ENCODE data around the gene SNRNP27. TPM values are rescaled to one million over a fixed set of nuclear protein-coding genes. Genes with fewer than 3 reads are reported as not detected.

SNRNP27 gene
- total RNA-seq, 2 donors from 2014 or later, result 30.8 to 34.8 TPM

DNA sequence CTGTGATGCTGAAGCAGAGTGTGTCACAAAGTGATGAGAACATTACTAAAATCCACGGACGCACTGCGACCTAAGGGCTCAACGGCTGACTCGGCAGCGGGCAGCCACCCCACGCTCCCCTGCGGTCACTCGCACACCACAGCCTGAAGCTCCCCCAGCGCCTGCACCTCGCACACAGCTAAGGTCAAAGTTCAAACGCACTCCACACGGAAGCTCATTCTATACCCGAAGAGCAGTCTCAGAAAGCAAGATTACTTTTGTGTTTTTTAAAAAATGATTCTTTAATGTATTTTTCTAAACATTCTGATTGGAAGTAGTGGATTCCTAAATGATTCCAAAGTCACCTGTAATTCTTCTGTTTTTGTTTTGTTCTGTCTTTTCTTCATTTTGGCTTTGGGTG is 46.0 kb downstream of the SNRNP27 start:
- intact Hi-C loops (cut with DNase I), result no loop called here
- Histone ChIP-seq H3K9ac (ENCODE audit: low read depth in 2 of 2, low read length in 2 of 2) (no peak overlapping the region), H3K27me3 (no peaks in the 10 kb centered on the region), H3K27ac (no peak overlapping the region), H3K36me3 (peaks cover 19% of the 10 kb centered on the region), H3K4me1 (no peaks in the 10 kb centered on the region), H3K4me3 (no peak overlapping the region), H3K9me3 (no peaks in the 10 kb centered on the region)
- DNase-seq, result peak; percentile 45
- TF ChIP-seq, protein P1, sequence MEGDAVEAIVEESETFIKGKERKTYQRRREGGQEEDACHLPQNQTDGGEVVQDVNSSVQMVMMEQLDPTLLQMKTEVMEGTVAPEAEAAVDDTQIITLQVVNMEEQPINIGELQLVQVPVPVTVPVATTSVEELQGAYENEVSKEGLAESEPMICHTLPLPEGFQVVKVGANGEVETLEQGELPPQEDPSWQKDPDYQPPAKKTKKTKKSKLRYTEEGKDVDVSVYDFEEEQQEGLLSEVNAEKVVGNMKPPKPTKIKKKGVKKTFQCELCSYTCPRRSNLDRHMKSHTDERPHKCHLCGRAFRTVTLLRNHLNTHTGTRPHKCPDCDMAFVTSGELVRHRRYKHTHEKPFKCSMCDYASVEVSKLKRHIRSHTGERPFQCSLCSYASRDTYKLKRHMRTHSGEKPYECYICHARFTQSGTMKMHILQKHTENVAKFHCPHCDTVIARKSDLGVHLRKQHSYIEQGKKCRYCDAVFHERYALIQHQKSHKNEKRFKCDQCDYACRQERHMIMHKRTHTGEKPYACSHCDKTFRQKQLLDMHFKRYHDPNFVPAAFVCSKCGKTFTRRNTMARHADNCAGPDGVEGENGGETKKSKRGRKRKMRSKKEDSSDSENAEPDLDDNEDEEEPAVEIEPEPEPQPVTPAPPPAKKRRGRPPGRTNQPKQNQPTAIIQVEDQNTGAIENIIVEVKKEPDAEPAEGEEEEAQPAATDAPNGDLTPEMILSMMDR (IDR thresholded peaks at IDR 0.05), result no peak

DNA sequence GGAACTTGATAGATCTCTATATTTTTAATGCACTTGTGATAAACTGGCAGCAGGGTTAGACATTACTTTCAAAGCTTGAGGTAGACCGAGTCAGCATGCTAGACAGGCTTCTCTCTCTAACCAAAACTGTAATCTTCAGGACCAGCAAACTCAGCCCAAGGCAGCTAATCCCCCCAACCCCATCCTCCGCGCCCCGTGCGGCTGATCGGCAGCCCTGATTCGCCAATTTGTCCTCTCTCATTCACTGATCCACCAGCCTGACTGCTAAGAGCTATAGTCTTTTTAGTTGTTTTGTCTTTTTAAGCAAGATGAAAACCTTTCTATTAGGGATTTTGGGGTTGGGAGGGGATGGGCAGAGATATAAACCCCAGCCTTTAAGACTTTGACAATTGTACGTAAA is 46.9 kb downstream of the SNRNP27 start:
- H3K4me3 ChIP-seq, result no peak overlapping the region
- no peak overlapping the region for H3K27ac ChIP-seq
- no peaks in the 10 kb centered on the region for H3K27me3 ChIP-seq
- intact Hi-C loops (cut with DNase I), result no loop called here
- TF ChIP-seq, protein P1 (IDR thresholded peaks at IDR 0.05), result no peak
- no peaks in the 10 kb centered on the region for H3K9me3 ChIP-seq
- DNase-seq, result no peak
- peaks cover 17% of the 10 kb centered on the region for H3K36me3 ChIP-seq
- no peaks in the 10 kb centered on the region for H3K4me1 ChIP-seq
- H3K9ac ChIP-seq (ENCODE audit: low read depth in 2 of 2, low read length in 2 of 2), result no peak overlapping the region

DNA sequence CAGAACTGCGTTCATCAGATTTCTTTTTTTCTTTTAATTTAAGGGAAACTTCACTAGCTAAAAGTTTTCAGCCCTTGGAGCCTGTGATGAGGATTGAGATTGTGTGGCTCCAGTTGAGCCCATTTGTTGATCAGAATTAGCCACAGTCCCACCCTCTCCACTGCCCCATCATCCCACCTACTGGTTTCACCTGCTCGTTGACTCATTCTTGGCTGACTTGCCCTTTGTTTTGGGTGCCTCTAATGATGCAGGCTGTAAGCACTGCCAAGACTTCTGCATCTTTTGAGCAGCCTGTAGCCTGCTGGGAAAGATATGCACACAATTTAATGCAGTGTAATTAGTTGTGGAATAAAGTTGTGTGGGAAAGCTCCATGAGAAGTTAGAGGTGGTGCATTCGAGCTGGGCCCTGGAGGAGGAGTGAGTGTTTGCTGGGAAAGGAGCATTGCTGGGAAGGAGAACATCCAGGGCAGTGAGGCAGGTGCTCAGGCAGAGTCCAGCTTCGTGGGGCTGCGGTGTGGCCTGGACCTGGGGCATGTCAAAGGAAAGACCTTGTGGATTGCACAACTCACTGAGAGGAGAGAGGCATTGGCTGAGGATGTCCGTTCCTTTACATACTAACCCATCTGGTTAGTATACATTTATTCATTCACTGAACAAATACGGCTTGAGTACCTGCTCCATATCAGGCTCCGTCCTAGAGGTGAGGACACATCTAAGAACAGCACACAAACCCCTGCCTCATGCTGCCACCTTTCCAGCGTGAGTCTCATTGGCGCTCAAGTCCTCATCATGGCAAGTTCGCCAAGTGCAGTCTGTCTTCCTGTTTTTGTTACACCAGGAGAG is 49.5 kb downstream of the SNRNP27 start:
- Histone ChIP-seq H3K4me3 (no peak overlapping the region), H3K27me3 (no peaks in the 10 kb centered on the region), H3K9me3 (no peaks in the 10 kb centered on the region), H3K36me3 (no peaks in the 10 kb centered on the region), H3K27ac (no peak overlapping the region), H3K4me1 (peaks cover 5% of the 10 kb centered on the region), H3K9ac (ENCODE audit: low read depth in 2 of 2, low read length in 2 of 2) (no peak overlapping the region)
- DNase-seq, result no peak
- intact Hi-C loops (cut with DNase I), result no loop called here
- TF ChIP-seq, protein P1 (IDR thresholded peaks at IDR 0.05), result no peak

DNA sequence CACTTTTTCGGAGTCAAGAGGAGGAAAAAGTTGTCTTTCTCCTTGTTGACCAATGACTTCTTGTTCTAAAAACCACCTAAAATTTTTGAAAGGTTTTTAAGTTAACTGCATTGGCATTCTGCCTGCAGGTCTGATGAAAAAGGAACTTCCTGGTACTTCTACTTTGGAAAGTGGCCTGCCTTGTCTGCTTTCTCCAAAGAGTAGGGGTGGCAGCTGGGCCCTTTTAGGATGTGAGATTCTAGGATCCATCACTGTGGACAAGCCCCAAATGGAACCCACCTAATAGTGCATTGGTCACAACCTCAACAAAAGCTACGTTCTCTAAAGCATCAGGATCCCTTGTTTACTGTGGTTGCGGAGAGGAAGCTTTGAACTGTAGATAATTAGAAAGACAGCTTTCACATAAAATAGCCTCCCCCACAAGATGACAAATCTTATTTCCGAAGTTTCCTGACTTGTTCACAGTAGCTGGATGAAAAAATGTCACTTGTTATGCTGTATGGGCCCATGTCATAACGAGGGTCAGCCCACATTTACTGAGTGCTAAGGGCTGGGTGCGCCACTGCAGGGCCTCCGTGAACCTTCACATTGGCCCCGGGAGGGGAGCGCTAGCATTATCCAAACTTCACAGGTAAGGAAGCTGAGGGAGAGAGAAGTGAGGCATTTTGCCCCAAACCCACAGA is 50.2 kb downstream of the SNRNP27 start:
- TF ChIP-seq, protein P1 (IDR thresholded peaks at IDR 0.05), result no peak
- H3K4me1 ChIP-seq, result peaks cover 5% of the 10 kb centered on the region
- no peak for DNase-seq
- no peaks in the 10 kb centered on the region for H3K36me3 ChIP-seq
- no peak overlapping the region for H3K4me3 ChIP-seq
- intact Hi-C loops (cut with DNase I), result no loop called here
- H3K9ac ChIP-seq (ENCODE audit: low read depth in 2 of 2, low read length in 2 of 2), result no peak overlapping the region
- H3K27ac ChIP-seq, result no peak overlapping the region
- H3K9me3 ChIP-seq, result no peaks in the 10 kb centered on the region
- H3K27me3 ChIP-seq, result no peaks in the 10 kb centered on the region

DNA sequence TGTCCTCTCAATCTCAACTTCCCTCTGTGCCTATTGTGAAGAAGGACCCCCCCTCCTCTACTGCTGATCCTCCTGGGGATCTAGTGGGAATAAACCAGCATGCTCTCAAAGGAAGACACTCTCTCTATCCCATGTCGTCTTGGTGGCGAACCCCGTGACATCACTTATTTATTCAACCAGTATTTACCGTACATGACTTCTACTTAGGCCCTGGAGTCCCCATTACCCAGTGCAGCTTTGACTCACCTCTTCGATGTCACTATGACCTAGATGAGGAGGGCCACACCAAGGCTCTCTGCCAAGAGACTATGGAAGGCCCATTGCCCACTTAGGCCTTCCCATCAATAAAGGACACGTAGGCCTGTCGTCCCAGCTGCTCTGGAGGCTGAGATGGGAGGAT is 51.0 kb downstream of the SNRNP27 start:
- TF ChIP-seq, protein P1 (IDR thresholded peaks at IDR 0.05), result no peak
- Histone ChIP-seq H3K4me3 (no peak overlapping the region), H3K9me3 (no peaks in the 10 kb centered on the region), H3K9ac (ENCODE audit: low read depth in 2 of 2, low read length in 2 of 2) (no peak overlapping the region), H3K4me1 (peaks cover 5% of the 10 kb centered on the region), H3K27ac (no peak overlapping the region), H3K27me3 (no peaks in the 10 kb centered on the region), H3K36me3 (no peaks in the 10 kb centered on the region)
- intact Hi-C loops (cut with DNase I), result no loop called here
- no peak for DNase-seq

Measured in colonic mucosa (tissue), 4 donors.